ENCODE measurements around the gene VPS13D. TPM values are rescaled to one million over a fixed set of nuclear protein-coding genes. Genes with fewer than 3 reads are reported as not detected.

The VPS13D gene
- total RNA-seq, 4 donors from 2014 or later, result 94.4 to 472 (median 163) TPM

GRCh38 chr1:12410351-12410750 lies 180.5 kb downstream of the VPS13D start:
- DNase-seq (ENCODE audit: low spot score in 2 of 2), result no peak
- peaks cover 29% of the 10 kb centered on the region for H3K4me1 ChIP-seq
- no peak overlapping the region for H3K27ac ChIP-seq

GRCh38 chr1:12411098-12411497 lies 181.3 kb downstream of the VPS13D start:
- no peaks in the 10 kb centered on the region for H3K9me3 ChIP-seq
- DNase-seq (ENCODE audit: low spot score in 2 of 2), result no peak
- TF ChIP-seq CTCF (IDR thresholded peaks at IDR 0.05) (no peak), POLR2A (IDR thresholded peaks at IDR 0.05) (no peak), POLR2AphosphoS5 (IDR thresholded peaks at IDR 0.05) (no peak), EP300 (IDR thresholded peaks at IDR 0.05) (no peak)
- H3K4me3 ChIP-seq, result no peak overlapping the region
- peaks cover 21% of the 10 kb centered on the region for H3K4me1 ChIP-seq
- WGBS, result 97% methylated on average over 3 of the region's 3 CpGs
- H3K27ac ChIP-seq, result no peak overlapping the region
- no peaks in the 10 kb centered on the region for H3K27me3 ChIP-seq
- H3K36me3 ChIP-seq, result peaks cover 24% of the 10 kb centered on the region

More at GRCh38 chr1:12410351-12410750, 180.5 kb downstream of the VPS13D start:
- TF ChIP-seq POLR2A (IDR thresholded peaks at IDR 0.05), result no peak
- TF ChIP-seq POLR2AphosphoS5 (IDR thresholded peaks at IDR 0.05), result no peak
- TF ChIP-seq CTCF (IDR thresholded peaks at IDR 0.05), result no peak
- no peak for TF ChIP-seq EP300 (IDR thresholded peaks at IDR 0.05)
- no peaks in the 10 kb centered on the region for H3K9me3 ChIP-seq
- H3K27me3 ChIP-seq, result no peaks in the 10 kb centered on the region
- H3K4me3 ChIP-seq, result no peak overlapping the region
- H3K36me3 ChIP-seq, result peaks cover 19% of the 10 kb centered on the region

- 96% methylated on average over 6 of the region's 6 CpGs for WGBS
These were observed 181.9 kb downstream of the VPS13D start for GRCh38 chr1:12411747-12412146.

GRCh38 chr1:12412439-12412838 lies 182.6 kb downstream of the VPS13D start:
- Histone ChIP-seq H3K9me3 (no peaks in the 10 kb centered on the region), H3K27me3 (no peaks in the 10 kb centered on the region), H3K4me1 (peaks cover 9% of the 10 kb centered on the region), H3K36me3 (peaks cover 32% of the 10 kb centered on the region), H3K4me3 (no peak overlapping the region), H3K27ac (no peak overlapping the region)
- TF ChIP-seq POLR2AphosphoS5 (IDR thresholded peaks at IDR 0.05) (no peak), POLR2A (IDR thresholded peaks at IDR 0.05) (no peak), EP300 (IDR thresholded peaks at IDR 0.05) (no peak), CTCF (IDR thresholded peaks at IDR 0.05) (no peak)
- 95% methylated on average over 5 of the region's 5 CpGs for WGBS
- no peak for DNase-seq (ENCODE audit: low spot score in 2 of 2)

More at GRCh38 chr1:12411747-12412146, 181.9 kb downstream of the VPS13D start:
- Histone ChIP-seq H3K9me3 (no peaks in the 10 kb centered on the region), H3K36me3 (peaks cover 25% of the 10 kb centered on the region), H3K4me1 (peaks cover 15% of the 10 kb centered on the region), H3K4me3 (no peak overlapping the region), H3K27ac (no peak overlapping the region), H3K27me3 (no peaks in the 10 kb centered on the region)
- no peak for DNase-seq (ENCODE audit: low spot score in 2 of 2)
- TF ChIP-seq POLR2A (IDR thresholded peaks at IDR 0.05), result no peak
- no peak for TF ChIP-seq POLR2AphosphoS5 (IDR thresholded peaks at IDR 0.05)
- no peak for TF ChIP-seq EP300 (IDR thresholded peaks at IDR 0.05)
- TF ChIP-seq CTCF (IDR thresholded peaks at IDR 0.05), result no peak

GRCh38 chr1:12413664-12414410 lies 184.0 kb downstream of the VPS13D start:
- TF ChIP-seq POLR2A (IDR thresholded peaks at IDR 0.05), result no peak
- no peak for TF ChIP-seq EP300 (IDR thresholded peaks at IDR 0.05)
- no peak for TF ChIP-seq CTCF (IDR thresholded peaks at IDR 0.05)
- no peak for TF ChIP-seq POLR2AphosphoS5 (IDR thresholded peaks at IDR 0.05)
- H3K36me3 ChIP-seq, result peaks cover 41% of the 10 kb centered on the region
- H3K4me1 ChIP-seq, result no peaks in the 10 kb centered on the region
- H3K9me3 ChIP-seq, result no peaks in the 10 kb centered on the region
- H3K27me3 ChIP-seq, result no peaks in the 10 kb centered on the region
- H3K4me3 ChIP-seq, result no peak overlapping the region
- DNase-seq (ENCODE audit: low spot score in 2 of 2), result no peak
- 90% methylated on average over 7 of the region's 7 CpGs for WGBS
- H3K27ac ChIP-seq, result no peak overlapping the region
